Stimulated activated CD8-positive, alpha-beta memory T cell treated with anti-CD3 and anti-CD28 coated beads, Interleukin-15, amount 100 ng/mL, for 24 hours (primary cell): ENCODE data around the gene C20orf202.

ENCODE experiments used
- DNase-seq: peaks from one replicate; pipeline ENCODE4 v3.0.0-alpha.2; 2020; ENCODE audit warnings: low read depth

The C20orf202 gene

GRCh38 chr20:1202762-1203504 lies at the start of gene C20orf202:
TSS of gene C20orf202 (plus strand) at chr20:1203454. CDS start at chr20:1203586, 132 bp downstream.
- DNase-seq, result no peak

GRCh38 chr20:1154226-1154625 lies 49.0 kb upstream of the C20orf202 start:
- no peak for DNase-seq

GRCh38 chr20:1154691-1155090 lies 48.6 kb upstream of the C20orf202 start:
- no peak for DNase-seq

DNA sequence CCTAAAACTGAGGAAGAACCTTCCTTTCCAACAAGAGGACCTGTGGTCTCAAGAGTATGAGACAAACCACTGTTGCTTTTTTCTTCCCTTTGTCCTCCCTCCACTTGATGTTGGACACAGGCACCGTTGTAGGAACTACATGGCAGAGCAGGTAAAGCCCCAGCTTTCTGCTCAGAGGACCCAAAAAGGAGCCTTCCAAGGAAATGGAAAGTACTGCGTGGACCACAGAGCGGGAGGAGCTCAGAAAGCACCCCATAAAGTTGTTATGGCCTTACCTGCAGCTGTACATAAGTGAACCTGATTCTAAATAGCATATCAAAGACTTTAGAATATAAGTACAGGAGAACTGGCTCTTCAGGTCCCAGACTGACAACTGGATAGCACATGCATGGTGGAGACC lies 47.9 kb upstream of the C20orf202 start:
- no peak for DNase-seq

DNA sequence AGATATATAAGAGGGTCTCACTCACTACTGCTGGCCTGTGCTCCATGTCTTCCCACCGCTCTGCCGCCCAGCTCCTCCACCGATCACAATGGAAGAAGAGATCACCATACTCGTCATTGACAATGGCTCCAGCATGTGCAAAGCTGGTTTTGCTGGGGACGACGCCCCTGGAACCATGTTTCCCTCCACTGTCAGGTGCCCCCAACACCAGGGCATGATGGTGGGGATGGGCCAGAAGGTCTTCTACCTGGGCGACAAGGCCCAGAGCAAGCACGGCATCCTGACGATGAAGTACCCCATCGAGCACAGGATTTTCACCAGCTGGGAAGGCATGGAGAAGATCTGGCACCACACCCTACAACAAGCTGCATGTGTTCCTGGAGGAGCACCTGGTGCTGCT lies 42.8 kb upstream of the C20orf202 start:
- no peak for DNase-seq

DNA sequence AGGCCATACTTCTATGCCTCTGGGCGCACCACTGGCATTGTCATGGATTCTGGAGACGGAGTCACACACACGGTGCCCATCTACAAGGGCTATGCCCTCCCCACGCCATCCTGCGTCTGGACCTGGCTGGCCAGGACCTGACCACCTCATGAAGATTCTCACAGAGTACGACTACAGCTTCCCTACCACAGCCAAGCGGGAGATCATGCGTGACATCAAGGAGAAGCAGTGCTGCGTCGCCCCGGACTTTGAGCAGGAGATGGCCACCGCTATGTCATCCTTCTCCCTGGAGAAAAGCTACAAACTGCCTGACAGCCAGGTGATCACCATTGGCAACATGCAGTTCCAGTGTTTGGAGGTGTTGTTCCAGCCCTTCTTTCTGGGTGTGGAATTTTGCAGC lies 42.3 kb upstream of the C20orf202 start:
- DNase-seq, result no peak

- no peak for DNase-seq
Measured at GRCh38 chr20:1163105-1163504, 40.1 kb upstream of the C20orf202 start.

DNA sequence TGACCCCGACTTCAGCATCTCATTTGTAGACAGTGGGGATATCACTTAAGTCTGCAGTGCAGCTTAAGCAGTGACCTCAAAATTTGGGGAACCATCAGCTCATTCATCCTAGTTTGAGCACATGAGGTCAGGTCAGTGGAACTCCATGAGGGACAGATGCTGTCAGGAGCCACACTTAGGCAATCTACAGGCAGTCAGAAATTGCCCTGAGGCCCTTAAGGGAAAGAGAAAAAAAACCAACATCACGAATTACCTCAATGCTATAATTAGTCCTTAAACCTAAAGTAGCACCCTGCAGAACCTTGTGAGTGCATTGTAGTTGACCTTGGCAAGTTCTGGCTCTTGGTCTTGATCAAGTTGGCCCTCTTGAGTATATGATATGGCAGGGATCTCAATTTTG lies 39.6 kb upstream of the C20orf202 start:
- DNase-seq, result no peak

GRCh38 chr20:1164871-1165270 lies 38.4 kb upstream of the C20orf202 start:
- no peak for DNase-seq

GRCh38 chr20:1165521-1165920 lies 37.7 kb upstream of the C20orf202 start:
- DNase-seq, result no peak

DNA sequence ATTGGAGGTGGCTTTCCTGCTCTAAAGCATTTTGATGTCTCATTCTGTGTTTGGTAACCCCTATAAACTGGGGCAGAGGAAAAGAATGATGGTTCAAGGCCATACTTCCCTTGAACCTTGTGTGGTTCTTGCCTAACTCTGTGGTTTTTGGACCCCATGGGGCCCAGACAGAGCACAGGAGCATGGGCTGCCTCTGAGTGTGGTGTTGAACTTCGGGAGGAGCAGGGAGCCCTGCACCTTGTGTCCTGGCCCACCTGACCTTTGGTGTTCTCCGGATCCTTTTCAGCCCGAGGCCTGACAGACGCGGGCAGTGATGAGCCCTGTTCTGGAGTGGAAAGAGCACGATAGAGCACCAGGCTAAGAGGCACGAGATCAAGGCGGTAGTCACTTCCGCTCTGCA lies 37.3 kb upstream of the C20orf202 start:
- DNase-seq, result no peak

DNA sequence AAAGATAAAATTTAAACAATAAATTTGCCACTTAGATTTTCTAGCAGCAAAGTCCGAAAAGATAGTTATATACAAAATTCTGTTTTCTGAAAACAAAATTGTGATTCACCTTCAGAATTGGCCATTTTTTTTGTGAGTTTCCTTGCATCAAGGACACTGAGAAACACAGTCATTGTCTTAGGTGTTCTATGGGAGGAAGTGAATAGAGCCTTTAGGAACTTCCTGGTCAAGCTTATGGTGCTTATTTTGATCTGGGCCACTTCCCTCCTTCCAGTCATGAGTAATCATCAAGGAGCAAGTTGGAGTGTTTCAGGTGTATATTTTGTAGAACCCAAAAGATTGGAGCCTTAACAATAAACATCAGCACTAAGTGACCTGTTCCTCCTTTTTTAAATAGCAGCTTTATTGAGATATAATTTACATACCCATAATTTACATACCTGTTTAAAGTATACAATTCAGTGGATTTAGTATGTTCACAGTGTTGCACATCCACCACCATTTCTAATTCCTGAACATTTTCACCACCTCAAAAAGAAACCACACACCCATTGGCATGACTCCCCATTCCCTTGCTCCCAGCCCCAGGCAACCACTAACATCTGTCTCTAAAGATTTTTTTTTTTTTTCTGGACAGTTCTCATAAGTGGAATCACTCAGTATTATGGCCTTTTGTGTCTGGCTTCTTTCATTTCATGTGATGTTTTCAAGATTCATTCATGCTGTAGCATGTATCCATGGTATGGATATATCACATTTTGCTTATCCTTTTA lies 36.1 kb upstream of the C20orf202 start:
- DNase-seq, result no peak

GRCh38 chr20:1169224-1169623 lies 34.0 kb upstream of the C20orf202 start:
- no peak for DNase-seq

- DNase-seq, result no peak
Measured at GRCh38 chr20:1171461-1172093, 31.7 kb upstream of the C20orf202 start.

DNA sequence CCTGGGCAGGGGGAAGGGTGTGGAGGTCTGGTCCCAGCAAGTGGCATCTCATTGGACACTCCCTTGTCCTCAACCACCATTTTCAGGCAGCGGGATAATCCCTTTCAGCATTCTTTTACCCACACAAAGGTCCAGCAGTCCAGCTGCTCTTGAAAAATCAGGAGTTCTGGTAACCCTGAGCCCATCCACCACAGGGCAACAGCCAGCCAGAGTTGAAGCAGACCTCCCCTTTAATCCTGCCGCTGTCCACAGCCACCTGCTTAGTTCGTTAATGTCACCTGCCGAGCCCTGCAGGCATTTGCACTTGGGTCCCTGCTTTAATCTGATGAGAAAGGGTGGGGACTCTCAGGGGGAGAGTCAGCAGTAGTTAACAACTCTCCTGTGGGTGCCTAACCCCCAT lies 29.6 kb upstream of the C20orf202 start:
- no peak for DNase-seq

- no peak for DNase-seq
Measured at GRCh38 chr20:1174787-1175186, 28.5 kb upstream of the C20orf202 start.

- DNase-seq, result no peak
Measured at GRCh38 chr20:1177680-1178079, 25.6 kb upstream of the C20orf202 start.

- no peak for DNase-seq
Measured at GRCh38 chr20:1178103-1178502, 25.2 kb upstream of the C20orf202 start.

GRCh38 chr20:1178623-1179022 lies 24.6 kb upstream of the C20orf202 start:
- no peak for DNase-seq

DNA sequence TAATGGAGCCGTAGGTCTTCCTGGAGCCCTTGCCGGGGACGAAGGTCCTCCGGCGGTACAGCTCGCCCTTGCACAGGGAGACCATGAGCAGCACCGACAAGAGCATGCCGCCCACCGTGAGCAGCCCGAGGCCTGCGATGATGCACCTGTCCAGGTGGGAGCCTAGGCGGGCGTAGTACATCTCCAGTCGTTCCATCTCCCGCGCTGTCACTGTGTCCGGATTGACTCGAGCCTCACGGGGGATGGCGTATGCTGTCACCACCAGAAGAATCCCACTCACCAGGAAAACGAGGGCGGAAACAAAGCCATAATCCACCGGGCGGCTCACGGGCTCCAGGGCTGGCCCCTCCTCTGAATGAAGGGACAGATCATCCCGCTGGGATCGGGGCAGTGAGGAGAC lies 22.3 kb upstream of the C20orf202 start:
- DNase-seq, result no peak

DNA sequence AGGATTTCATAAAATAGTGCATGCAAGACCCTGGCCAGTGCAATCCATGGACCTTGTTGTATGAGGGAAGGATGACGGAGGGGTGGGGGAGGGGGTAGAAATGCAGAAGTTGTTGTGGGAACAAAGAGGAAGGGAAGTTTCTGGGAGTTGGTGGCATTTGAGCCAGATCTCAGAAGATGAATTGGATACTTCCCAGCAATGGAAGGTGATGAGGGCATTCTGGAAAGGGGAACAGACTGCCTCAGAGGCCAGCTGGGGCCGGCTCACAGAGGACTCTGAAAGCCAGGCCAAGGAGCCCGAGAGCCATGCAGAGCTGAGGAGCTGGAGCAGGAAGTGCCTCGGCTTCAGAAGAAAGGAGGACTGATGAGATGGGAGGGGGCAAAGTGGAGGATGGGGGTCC lies 21.1 kb upstream of the C20orf202 start:
- no peak for DNase-seq

DNA sequence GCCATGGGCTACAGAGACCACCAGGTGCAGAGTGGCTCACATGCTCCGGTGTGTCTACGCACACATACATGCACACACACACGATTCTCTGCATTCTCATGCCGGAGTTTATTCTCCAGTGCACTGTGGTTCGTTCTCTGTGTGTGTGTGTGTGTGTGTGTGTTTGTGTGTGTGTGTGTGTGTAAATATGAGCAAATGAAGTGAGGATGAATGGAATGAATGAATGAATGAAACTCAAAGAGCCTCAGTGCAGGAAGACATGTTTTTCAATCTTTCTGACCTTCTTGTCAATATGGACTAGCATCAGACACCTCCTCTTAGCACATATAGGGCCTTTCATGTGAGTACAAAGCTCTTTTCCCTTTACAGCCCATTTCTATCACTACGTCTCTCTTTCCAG lies 20.1 kb upstream of the C20orf202 start:
- DNase-seq, result no peak

DNA sequence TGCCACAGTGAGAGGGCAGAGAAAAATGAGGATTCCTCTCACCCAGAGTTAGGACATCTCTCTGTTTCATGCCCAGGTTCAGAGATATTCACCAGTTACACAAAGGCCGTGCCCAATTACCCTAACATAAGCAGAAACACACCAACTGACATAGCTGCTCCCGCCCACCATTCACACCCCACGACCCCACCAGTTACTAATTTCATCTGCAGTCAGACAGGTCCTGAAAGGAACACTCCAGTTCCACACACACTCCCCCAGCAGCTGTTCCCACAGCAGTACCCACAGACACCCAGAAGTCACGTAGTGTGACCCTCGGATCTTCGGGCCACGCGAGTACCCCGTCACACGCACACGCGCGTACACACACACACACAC lies 19.0 kb upstream of the C20orf202 start:
- no peak for DNase-seq
